ENCODE measurements around the gene RPS2. TPM values are rescaled to one million over a fixed set of nuclear protein-coding genes. Genes with fewer than 3 reads are reported as not detected.
"Not testable (repeated sequence)": the region's sequence is repeated elsewhere in the genome, so short reads cannot be mapped to it uniquely, and the experiment has no call there.

RPS2 gene
- 1,000 to 10,000 TPM; 1,152 to 1,209 TPM for total RNA-seq
- long read RNA-seq, transcript RPS2-201 (7 exons, 985 nt): major isoform, 17 of 40 reads
- long read RNA-seq, partial matches to known transcripts: 21 of 40 reads
- long read RNA-seq, other reads (novel, unspliced or antisense): 2 of 40 reads

- peak; percentile 97 for ATAC-seq
- intact Hi-C loops (cut with DNase I): no loop called here
- DNase-seq: peak; percentile 99
Observed at GRCh38 chr16:1964506-1965395, at the start of gene RPS2. RPS2 (minus strand) TSS chr16:1964826; CDS start chr16:1964625, 201 bp downstream.

- DNase-seq (peak; percentile 17), ATAC-seq (no peak)
- intact Hi-C loops (cut with DNase I): no loop called here
Observed at GRCh38 chr16:2013527-2013926, 48.9 kb upstream of the RPS2 start.

- intact Hi-C loops (cut with DNase I); DNase-seq; ATAC-seq: not testable (repeated sequence)
Observed at GRCh38 chr16:2011726-2012125, 47.1 kb upstream of the RPS2 start.

- ATAC-seq (peak; percentile 93 to 96), DNase-seq (peak; percentile 90)
- intact Hi-C loops (cut with DNase I): no loop called here
Observed at GRCh38 chr16:2009791-2010510, 45.3 kb upstream of the RPS2 start, which contains the start of gene ZNF598. ZNF598 (minus strand) TSS chr16:2009821.

GRCh38 chr16:2009164-2009711 lies 44.6 kb upstream of the RPS2 start:
- ATAC-seq (peak; percentile 3 to 6), DNase-seq (no peak)
- intact Hi-C loops (cut with DNase I): no loop called here

- ATAC-seq: peak; percentile 2 to 3
- intact Hi-C loops (cut with DNase I): no loop called here
- DNase-seq: no peak
Observed at GRCh38 chr16:2008631-2009163, 44.1 kb upstream of the RPS2 start.

GRCh38 chr16:2008009-2008526 lies 43.4 kb upstream of the RPS2 start:
- ATAC-seq: peak in 1 of 2 donors; percentile 60
- DNase-seq: peak; percentile 68
- intact Hi-C loops (cut with DNase I): no loop called here

GRCh38 chr16:2007081-2007836 lies 42.6 kb upstream of the RPS2 start:
- no peak for DNase-seq

GRCh38 chr16:2006317-2006716 lies 41.7 kb upstream of the RPS2 start:
- DNase-seq (no peak), ATAC-seq (no peak)
- intact Hi-C loops (cut with DNase I): no loop called here

More at GRCh38 chr16:2007081-2007836, 42.6 kb upstream of the RPS2 start:
- ATAC-seq: no peak
- intact Hi-C loops (cut with DNase I): no loop called here

- DNase-seq (no peak), ATAC-seq (no peak)
- intact Hi-C loops (cut with DNase I): no loop called here
Observed at GRCh38 chr16:2005646-2006045, 41.0 kb upstream of the RPS2 start.

GRCh38 chr16:2004795-2005517 lies 40.3 kb upstream of the RPS2 start:
- intact Hi-C loops (cut with DNase I): no loop called here
- ATAC-seq (no peak), DNase-seq (no peak)

- ATAC-seq: peak; percentile 73 to 74
Observed at GRCh38 chr16:2003827-2004641, 39.4 kb upstream of the RPS2 start.

GRCh38 chr16:2003231-2003826 lies 38.7 kb upstream of the RPS2 start:
- intact Hi-C loops (cut with DNase I): no loop called here
- ATAC-seq: no peak
- no peak for DNase-seq

More at GRCh38 chr16:2003827-2004641, 39.4 kb upstream of the RPS2 start:
- intact Hi-C loops (cut with DNase I): no loop called here
- DNase-seq: peak; percentile 92

- intact Hi-C loops (cut with DNase I): no loop called here
- DNase-seq (peak; percentile 21), ATAC-seq (no peak)
Observed at GRCh38 chr16:2002406-2003230, 38.0 kb upstream of the RPS2 start.

GRCh38 chr16:2001456-2002355 lies 37.1 kb upstream of the RPS2 start:
- no peak for DNase-seq
- intact Hi-C loops (cut with DNase I): no loop called here

More at GRCh38 chr16:2001456-2002355, 37.1 kb upstream of the RPS2 start:
- ATAC-seq: no peak

All from left cardiac atrium (tissue), 4 donors.